WERI-Rb-1 (cell line): ENCODE data around the gene ADAMTSL2.
"Not testable (repeated sequence)": the region's sequence is repeated elsewhere in the genome, so short reads cannot be mapped to it uniquely, and the experiment has no call there.

Experiments used
- DNase-seq: peaks from one replicate; pipeline ENCODE4 v3.0.0-alpha.2; 2020
- H3K27ac ChIP-seq: fragments of 250-450 bp; sonication (Bioruptor Pico); 2 replicates; pipeline ENCODE4 v1.5.1; 2020; ENCODE audit warnings: mild to moderate bottlenecking, moderate library complexity
- H3K27me3 ChIP-seq: fragments of 250-450 bp; sonication (Bioruptor Pico); 2 replicates; pipeline ENCODE4 v1.5.1; 2021; ENCODE audit warnings: mild to moderate bottlenecking, low read depth, moderate library complexity; ENCODE audit not compliant: insufficient read depth, severe bottlenecking
- H3K36me3 ChIP-seq: fragments of 250-450 bp; sonication (Bioruptor Pico); 2 replicates; pipeline ENCODE4 v1.5.1; 2020; ENCODE audit warnings: mild to moderate bottlenecking, moderate library complexity
- H3K4me3 ChIP-seq: 2 replicates; pipeline ENCODE4 v1.5.1; 2011; ENCODE audit warnings: low read depth, mild to moderate bottlenecking, control low read depth, low read length
- H3K9me3 ChIP-seq: fragments of 250-450 bp; sonication (Bioruptor Pico); 2 replicates; pipeline ENCODE4 v1.5.1; 2021; ENCODE audit warnings: mild to moderate bottlenecking, moderate library complexity; ENCODE audit not compliant: severe bottlenecking
- TF ChIP-seq, protein P1 (sequence below): IDR thresholded peaks from 2 replicates; pipeline ENCODE4 v1.5.1; 2011; ENCODE audit warnings: low read depth, mild to moderate bottlenecking, control low read depth, inconsistent platforms, low read length

Gene ADAMTSL2

DNA sequence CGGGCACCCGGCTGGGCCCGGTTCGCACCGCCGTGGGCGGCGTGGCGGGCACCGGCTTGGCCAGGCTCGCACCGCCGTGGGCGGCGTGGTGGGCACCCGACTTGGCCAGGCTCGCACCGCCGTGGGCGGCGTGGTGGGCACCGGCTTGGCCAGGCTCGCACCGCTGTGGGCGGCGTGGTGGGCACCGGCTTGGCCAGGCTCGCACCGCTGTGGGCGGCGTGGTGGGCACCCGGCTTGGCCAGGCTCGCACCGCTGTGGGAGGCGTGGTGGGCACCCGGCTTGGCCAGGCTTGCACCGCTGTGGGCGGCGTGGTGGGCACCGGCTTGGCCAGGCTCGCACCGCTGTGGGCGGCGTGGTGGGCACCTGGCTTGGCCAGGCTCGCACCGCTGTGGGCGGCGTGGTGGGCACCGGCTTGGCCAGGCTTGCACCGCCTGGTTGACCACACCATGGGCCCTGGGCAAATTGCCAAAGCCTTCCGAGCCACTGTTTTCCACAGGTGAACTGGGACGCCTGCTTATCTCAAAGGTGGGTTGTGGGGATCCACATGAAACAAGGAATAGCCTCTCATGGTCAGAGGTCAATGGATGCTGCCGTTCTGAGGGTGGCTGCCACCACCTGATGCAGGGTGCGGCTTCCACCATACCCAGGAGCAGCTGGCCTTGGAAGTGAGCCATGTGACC lies 28.2 kb downstream of the ADAMTSL2 start:
- no peak overlapping the region for H3K27ac ChIP-seq
- no peaks in the 10 kb centered on the region for H3K36me3 ChIP-seq
- no peaks in the 10 kb centered on the region for H3K9me3 ChIP-seq
- no peak overlapping the region for H3K4me3 ChIP-seq
- TF ChIP-seq, protein P1, sequence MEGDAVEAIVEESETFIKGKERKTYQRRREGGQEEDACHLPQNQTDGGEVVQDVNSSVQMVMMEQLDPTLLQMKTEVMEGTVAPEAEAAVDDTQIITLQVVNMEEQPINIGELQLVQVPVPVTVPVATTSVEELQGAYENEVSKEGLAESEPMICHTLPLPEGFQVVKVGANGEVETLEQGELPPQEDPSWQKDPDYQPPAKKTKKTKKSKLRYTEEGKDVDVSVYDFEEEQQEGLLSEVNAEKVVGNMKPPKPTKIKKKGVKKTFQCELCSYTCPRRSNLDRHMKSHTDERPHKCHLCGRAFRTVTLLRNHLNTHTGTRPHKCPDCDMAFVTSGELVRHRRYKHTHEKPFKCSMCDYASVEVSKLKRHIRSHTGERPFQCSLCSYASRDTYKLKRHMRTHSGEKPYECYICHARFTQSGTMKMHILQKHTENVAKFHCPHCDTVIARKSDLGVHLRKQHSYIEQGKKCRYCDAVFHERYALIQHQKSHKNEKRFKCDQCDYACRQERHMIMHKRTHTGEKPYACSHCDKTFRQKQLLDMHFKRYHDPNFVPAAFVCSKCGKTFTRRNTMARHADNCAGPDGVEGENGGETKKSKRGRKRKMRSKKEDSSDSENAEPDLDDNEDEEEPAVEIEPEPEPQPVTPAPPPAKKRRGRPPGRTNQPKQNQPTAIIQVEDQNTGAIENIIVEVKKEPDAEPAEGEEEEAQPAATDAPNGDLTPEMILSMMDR, result no peak
- no peak for DNase-seq
- H3K27me3 ChIP-seq, result no peaks in the 10 kb centered on the region

DNA sequence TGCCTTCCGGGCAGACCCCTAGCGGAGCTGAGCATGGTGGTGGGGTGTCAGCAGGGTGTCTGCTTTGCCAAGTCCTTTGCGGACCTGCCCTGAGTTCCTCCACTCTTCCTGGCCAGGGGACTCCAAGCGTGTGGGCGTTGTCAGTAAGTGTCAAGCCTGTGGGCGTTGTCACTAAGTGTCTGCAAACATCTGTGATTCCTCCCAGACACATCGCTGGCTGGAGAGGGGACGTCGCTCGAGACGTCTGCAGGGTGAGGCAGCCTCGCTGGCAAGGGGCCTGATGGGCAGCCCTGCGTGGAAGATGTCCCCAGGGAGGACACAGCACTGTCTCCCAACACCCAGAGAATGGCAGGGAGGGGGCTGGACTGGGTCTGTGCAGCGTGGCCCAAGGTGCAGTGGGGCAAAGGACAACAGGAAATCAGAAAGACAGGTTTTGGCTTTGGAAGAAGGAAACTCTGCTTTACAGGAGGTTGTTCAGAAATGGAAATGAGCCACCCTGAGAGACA lies 28.8 kb downstream of the ADAMTSL2 start:
- DNase-seq, result no peak

DNA sequence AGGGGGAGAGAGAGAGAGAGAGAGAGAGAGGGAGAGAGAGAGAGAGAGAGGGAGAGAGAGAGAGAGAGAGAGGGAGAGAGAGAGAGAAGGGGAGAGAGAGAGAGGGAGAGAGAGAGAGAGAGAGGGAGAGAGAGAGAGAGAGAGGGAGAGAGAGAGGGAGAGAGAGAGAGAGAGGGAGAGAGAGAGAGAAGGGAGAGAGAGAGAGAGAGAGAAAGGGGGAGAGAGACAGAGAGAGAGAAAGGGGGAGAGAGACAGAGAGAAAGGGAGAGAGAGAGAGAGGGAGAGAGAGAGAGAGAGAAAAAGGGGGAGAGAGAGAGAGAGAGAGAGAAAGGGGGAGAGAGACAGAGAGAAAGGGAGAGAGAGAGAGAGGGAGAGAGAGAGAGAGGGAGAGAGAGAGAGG lies 29.3 kb downstream of the ADAMTSL2 start:
- H3K4me3 ChIP-seq, H3K9me3 ChIP-seq, DNase-seq, H3K27me3 ChIP-seq, H3K36me3 ChIP-seq, H3K27ac ChIP-seq: not testable (repeated sequence)

More for the DNA sequence above, 28.8 kb downstream of the ADAMTSL2 start:
- Histone ChIP-seq H3K4me3 (no peak overlapping the region), H3K27ac (no peak overlapping the region), H3K36me3 (no peaks in the 10 kb centered on the region), H3K9me3 (no peaks in the 10 kb centered on the region), H3K27me3 (no peaks in the 10 kb centered on the region)
- TF ChIP-seq, protein P1, result no peak

DNA sequence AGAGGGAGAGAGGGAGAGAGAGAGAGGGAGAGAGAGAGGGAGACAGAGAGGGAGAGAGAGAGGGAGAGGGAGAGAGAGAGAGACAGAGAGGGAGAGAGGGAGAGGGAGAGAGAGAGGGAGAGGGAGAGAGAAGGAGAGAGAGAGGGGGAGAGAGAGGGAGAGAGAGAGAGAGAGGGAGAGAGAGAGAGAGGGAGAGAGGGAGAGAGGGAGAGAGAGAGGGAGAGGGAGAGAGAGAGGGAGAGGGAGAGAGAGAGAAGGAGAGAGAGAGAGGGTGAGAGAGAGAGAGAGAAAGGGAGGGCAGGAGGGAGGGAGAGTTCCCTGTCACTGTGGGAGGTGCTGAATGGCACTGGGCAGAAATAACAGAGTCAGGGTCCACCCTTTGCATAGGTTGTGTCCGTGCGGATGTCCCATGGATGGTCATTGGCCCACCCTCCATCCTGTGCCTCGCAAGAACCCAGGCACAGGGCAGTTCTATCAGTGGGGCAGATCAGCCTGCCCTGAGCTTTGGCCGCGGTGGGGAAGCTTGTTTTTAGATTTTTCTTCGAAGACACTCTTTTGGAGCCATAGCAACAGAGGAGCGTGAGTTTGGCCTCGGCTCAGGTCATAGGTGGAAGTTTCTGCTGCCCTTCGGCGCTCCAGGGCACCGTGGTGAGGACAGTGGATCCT lies 30.1 kb downstream of the ADAMTSL2 start:
- TF ChIP-seq, protein P1, result no peak

DNA sequence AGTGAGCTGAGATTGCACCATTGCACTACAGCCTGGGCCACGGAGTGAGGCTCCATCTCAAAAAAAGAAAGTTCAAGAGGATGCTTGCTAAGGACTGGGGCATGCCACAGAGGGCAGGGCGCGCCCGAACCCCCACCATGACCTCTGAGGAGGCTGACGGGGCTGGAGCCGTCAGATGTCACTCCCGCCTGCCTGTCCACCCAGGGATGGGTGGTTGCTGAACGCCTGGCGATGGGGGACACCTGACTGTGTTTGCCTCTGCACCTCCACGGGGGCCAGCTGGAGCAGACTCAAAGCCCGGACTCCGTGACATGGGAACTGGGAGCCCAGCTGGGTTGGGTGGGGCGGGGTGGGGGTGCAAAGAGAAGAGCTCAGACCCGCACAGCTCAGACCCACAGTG lies 31.9 kb downstream of the ADAMTSL2 start:
- H3K4me3 ChIP-seq, result no peak overlapping the region
- DNase-seq, result no peak
- H3K27ac ChIP-seq, result no peak overlapping the region
- TF ChIP-seq, protein P1, result no peak
- H3K36me3 ChIP-seq, result no peaks in the 10 kb centered on the region
- H3K27me3 ChIP-seq, result no peaks in the 10 kb centered on the region
- H3K9me3 ChIP-seq, result no peaks in the 10 kb centered on the region

More for the DNA sequence above, 30.1 kb downstream of the ADAMTSL2 start:
- Histone ChIP-seq H3K36me3 (no peaks in the 10 kb centered on the region), H3K27ac (no peak overlapping the region), H3K9me3 (no peaks in the 10 kb centered on the region), H3K4me3 (no peak overlapping the region), H3K27me3 (no peaks in the 10 kb centered on the region)
- DNase-seq, result no peak

DNA sequence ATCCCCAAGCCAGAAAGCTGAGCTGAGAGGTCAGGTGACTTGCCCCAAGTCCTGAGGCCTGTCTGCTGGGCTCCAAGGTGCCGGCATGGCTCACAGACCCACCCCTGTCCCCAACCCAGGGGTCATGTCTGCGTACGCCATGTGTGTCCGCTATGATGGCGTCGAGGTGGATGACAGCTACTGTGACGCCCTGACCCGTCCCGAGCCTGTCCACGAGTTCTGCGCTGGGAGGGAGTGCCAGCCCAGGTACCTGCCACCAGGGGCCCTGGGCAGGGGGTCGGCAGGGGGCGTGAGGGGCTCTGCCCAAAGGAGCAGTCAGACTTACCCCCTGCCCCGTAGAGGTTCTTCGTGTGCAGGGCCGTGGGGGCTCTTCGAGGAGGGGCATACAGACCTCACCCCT lies 32.3 kb downstream of the ADAMTSL2 start:
- H3K36me3 ChIP-seq, result no peaks in the 10 kb centered on the region
- H3K27me3 ChIP-seq, result no peaks in the 10 kb centered on the region
- DNase-seq, result no peak
- TF ChIP-seq, protein P1, result no peak
- H3K27ac ChIP-seq, result no peak overlapping the region
- H3K9me3 ChIP-seq, result no peaks in the 10 kb centered on the region
- no peak overlapping the region for H3K4me3 ChIP-seq
